HFFc6 (cell line): ENCODE data around the gene RGSL1. TPM values are rescaled to one million over a fixed set of nuclear protein-coding genes. Genes with fewer than 3 reads are reported as not detected.

Experiments
- DNase-seq: peaks from one replicate; pipeline ENCODE4 v3.0.0-alpha.2; 2018
- H3K27ac Mint-ChIP-seq: 2 replicates; pipeline ENCODE4 v1.8.0; 2020; ENCODE audit warnings: mild to moderate bottlenecking, mixed read lengths
- H3K27me3 Mint-ChIP-seq: 2 replicates; pipeline ENCODE4 v1.8.0; 2021; ENCODE audit warnings: mild to moderate bottlenecking, moderate library complexity, mixed read lengths; ENCODE audit not compliant: insufficient read depth
- H3K36me3 Mint-ChIP-seq: 2 replicates; pipeline ENCODE4 v1.8.0; 2021; ENCODE audit warnings: low read depth, mixed read lengths
- H3K4me1 Mint-ChIP-seq: 2 replicates; pipeline ENCODE4 v1.8.0; 2020; ENCODE audit warnings: low read depth, mixed read lengths
- H3K4me3 Mint-ChIP-seq: 2 replicates; pipeline ENCODE4 v1.8.0; 2020; ENCODE audit warnings: mild to moderate bottlenecking, moderate library complexity, mixed read lengths
- H3K9me3 Mint-ChIP-seq: 2 replicates; pipeline ENCODE4 v1.8.0; 2020; ENCODE audit warnings: mild to moderate bottlenecking, mixed read lengths
- total RNA-seq, 6 experiments: library from RNA; stranded (reverse); fragmentation: NEBNext Ultra II Directional; extraction: Animal tissue kit (Norgen Biotek cat#: 25700); gene quantifications; 2 replicates in 1 of 6; 3 replicates in 5 of 6; pipeline ENCODE4 v1.2.3, GENCODE V29; 2021
- TF ChIP-seq, protein P1 (sequence below): fragments of 200-600 bp; sonication (generic); IDR thresholded peaks from 2 replicates; pipeline ENCODE4 v1.5.0; 2021; ENCODE audit warnings: antibody characterized with exemption, mild to moderate bottlenecking

Gene RGSL1
- total RNA-seq, 6 experiments from 2014 or later: not detected

DNA sequence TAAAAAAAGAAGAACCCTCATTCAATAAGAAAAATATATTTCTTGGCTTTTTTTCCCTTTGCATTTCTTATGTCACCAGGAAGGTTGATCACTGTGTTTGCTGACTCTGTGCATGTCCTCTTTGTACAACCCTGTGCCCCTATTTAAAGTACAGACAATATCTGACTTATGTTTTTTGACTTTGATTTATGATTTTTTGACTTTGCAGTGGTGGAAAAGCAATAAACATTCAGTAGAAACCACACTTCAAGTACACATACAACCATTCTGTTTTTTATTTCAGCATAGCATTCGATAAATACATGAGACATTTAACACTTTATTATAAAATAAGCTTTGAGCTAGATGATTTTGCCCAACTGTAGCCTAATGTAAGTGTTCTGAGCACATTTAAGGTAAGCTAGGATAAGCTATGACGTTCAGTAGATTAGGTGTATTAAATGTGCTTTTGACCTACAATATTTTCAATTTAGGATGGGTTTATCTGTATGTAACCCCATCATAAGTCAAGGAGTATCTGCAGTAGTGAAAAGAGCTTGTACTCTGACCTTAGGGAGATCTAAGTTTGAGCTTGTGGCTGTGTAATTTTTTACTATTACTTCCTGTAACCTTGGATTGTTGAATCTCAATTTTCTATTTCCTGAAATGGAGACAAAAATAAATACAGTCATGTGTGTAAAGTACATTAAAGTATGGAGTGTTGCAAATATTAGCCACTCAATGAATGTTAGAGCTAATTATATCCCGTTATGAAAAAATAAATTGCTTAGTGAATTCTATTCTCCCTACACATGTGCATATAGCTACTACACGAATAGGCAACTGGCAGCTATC is 137.9 kb downstream of the RGSL1 start:
- Mint-ChIP-seq H3K27me3 (peaks cover 2% of the 10 kb centered on the region; the same call in 1 of the 2 replicates), H3K9me3 (no peaks in the 10 kb centered on the region), H3K4me1 (peaks cover 17% of the 10 kb centered on the region), H3K36me3 (peaks cover 5% of the 10 kb centered on the region; the same call in 1 of the 2 replicates), H3K4me3 (peak overlapping the region; percentile 95), H3K27ac (peak overlapping the region; percentile 96)
- no peak for DNase-seq
- TF ChIP-seq, protein P1, sequence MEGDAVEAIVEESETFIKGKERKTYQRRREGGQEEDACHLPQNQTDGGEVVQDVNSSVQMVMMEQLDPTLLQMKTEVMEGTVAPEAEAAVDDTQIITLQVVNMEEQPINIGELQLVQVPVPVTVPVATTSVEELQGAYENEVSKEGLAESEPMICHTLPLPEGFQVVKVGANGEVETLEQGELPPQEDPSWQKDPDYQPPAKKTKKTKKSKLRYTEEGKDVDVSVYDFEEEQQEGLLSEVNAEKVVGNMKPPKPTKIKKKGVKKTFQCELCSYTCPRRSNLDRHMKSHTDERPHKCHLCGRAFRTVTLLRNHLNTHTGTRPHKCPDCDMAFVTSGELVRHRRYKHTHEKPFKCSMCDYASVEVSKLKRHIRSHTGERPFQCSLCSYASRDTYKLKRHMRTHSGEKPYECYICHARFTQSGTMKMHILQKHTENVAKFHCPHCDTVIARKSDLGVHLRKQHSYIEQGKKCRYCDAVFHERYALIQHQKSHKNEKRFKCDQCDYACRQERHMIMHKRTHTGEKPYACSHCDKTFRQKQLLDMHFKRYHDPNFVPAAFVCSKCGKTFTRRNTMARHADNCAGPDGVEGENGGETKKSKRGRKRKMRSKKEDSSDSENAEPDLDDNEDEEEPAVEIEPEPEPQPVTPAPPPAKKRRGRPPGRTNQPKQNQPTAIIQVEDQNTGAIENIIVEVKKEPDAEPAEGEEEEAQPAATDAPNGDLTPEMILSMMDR: no peak

DNA sequence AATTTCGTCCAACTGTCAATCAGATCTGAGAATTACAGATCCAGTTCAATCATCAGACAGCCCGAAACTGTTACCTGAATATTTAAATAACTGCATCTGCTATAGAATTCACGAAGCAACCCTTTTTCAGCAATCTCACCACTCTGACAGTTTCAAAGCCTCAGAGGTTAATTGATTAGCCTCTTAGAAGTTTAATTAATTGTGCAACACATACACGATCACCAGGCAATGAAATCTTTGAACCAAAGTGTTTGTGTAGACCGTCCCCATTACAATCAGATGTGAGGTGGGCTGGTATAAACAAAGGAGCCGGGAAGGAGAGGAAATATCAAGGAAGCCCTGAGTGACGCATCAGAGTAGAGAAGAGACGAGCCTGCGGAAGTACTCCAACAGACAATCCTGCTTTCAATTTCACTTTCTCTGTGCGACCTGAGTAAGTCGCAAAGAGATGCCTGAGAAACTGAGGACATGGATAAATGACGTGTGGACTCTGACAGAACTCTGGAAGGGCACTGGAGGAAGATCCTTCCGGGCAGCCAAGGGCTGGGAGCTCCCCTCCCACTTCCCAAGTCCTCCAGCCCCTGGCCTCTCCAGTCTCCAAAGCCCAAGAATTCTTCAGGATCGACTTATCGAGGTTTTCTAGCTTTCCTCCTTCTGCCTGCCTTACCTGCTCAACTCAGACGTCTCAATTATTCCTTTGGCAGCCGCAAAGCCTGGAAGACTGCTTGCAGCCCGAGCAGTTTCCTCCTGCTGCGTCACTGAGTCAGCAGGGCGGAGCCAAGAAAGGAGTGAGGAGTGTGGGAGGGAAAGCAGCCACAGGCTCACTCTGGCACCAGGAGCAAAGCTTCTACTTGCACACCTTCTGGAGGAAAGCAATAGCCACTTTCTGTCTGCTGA is 138.8 kb downstream of the RGSL1 start, which contains the start of gene RNASEL:
RNASEL (minus strand) TSS at position 757 of the 897 bp plus-strand sequence. CDS start 2,450 bp downstream, outside the sequence.
- H3K9me3 Mint-ChIP-seq: no peaks in the 10 kb centered on the region
- DNase-seq: peak; percentile 63

DNA sequence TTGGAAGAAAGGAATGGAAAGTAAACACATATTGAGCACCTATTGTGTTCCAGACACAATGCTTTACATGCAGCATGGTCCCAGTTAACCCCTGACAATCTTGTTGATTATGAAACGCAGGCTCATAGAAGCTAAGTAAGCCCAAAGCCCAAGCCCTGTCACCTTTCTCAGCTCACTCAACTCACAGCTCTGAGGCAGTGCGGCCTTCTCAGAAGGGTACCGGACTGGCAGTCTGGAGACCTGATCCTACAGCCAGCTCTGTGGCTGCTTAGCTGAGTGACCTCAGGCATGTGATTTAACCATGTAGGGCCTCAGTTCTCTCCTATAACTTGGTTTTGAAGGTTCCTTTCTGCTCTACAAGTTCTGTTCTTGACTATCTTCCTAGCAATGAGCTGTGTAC is 139.6 kb downstream of the RGSL1 start:
- Mint-ChIP-seq H3K36me3 (peaks cover 5% of the 10 kb centered on the region; the same call in 1 of the 2 replicates), H3K27ac (no peak overlapping the region)

More for the DNA sequence above, 138.8 kb downstream of the RGSL1 start, which contains the start of gene RNASEL:
- peak within 1 kb of the TSS; percentile 96 for H3K27ac Mint-ChIP-seq
- H3K27me3 Mint-ChIP-seq: peaks cover 8% of the 10 kb centered on the region; the same call in 1 of the 2 replicates
- peak within 1 kb of the TSS; percentile 95 for H3K4me3 Mint-ChIP-seq
- peaks cover 19% of the 10 kb centered on the region for H3K4me1 Mint-ChIP-seq
- peaks cover 5% of the 10 kb centered on the region; the same call in 1 of the 2 replicates for H3K36me3 Mint-ChIP-seq
- TF ChIP-seq, protein P1: no peak

DNA sequence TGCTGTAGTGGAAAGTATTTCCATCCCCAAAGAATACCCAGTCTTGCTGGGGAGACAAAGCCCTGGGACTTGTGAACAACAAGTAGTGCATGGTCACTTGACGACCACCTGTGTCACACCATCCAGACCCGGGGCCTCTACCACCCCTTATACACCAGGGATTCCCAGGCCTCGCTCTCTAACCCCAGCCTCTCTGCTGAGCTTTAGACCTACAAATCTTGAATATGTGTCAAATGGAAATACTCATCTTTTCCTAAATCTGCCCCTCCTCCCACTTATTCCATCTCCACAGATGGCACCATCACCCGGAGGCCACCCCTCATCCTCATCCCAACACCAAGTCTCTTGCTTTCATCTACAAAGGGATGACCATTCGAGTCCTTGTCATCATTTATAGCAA is 140.0 kb downstream of the RGSL1 start:
- Mint-ChIP-seq H3K27me3 (peaks cover 8% of the 10 kb centered on the region; the same call in 1 of the 2 replicates), H3K4me3 (no peak overlapping the region; the same call in 1 of the 2 replicates), H3K27ac (no peak overlapping the region), H3K9me3 (no peaks in the 10 kb centered on the region), H3K36me3 (peaks cover 5% of the 10 kb centered on the region; the same call in 1 of the 2 replicates), H3K4me1 (peaks cover 31% of the 10 kb centered on the region)
- no peak for DNase-seq
- TF ChIP-seq, protein P1: no peak

More for the DNA sequence above, 139.6 kb downstream of the RGSL1 start:
- peak overlapping the region; percentile 95 for H3K4me3 Mint-ChIP-seq
- H3K27me3 Mint-ChIP-seq: peaks cover 8% of the 10 kb centered on the region; the same call in 1 of the 2 replicates
- peaks cover 27% of the 10 kb centered on the region for H3K4me1 Mint-ChIP-seq
- TF ChIP-seq, protein P1: no peak
- DNase-seq: no peak
- no peaks in the 10 kb centered on the region for H3K9me3 Mint-ChIP-seq

DNA sequence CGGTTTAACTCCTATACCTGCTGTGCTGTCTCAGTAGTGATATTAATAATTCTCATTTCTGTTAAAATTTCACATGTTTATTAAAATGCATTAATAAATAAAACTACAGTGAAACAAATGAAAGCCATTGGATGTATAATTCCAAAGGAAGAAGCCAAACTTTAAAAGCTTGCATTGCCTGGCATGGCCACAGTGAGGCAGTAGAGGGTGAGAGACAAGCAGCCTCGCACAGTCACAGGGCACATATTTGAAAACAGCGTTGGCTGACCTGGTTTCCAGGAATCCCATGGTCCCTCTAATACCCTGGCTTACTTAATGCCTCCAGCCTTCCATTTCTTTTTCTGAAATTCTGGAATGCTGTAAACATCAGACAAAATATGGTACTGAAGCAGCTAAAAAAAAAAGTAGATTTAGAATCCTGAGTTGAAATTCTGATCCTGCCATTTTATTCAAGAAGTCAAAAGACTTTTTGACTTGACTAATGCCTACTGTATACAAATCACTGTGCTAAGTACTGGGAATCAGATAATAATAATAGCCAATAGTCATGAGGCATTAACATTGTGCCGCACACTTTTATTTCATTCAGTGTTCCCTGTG is 145.8 kb downstream of the RGSL1 start:
- H3K9me3 Mint-ChIP-seq: no peaks in the 10 kb centered on the region
- no peaks in the 10 kb centered on the region for H3K36me3 Mint-ChIP-seq
- peaks cover 9% of the 10 kb centered on the region; the same call in 1 of the 2 replicates for H3K27me3 Mint-ChIP-seq
- H3K27ac Mint-ChIP-seq: no peak overlapping the region
- peak; percentile 55 for DNase-seq
- no peak overlapping the region for H3K4me3 Mint-ChIP-seq
- peaks cover 16% of the 10 kb centered on the region for H3K4me1 Mint-ChIP-seq
- TF ChIP-seq, protein P1: peak; percentile 89
